NB4 (cell line): ENCODE data around the gene PPIA.

ENCODE experiments used
- CTCF ChIP-seq: IDR thresholded peaks from one replicate; pipeline ENCODE4 v1.5.1; 2012; ENCODE audit warnings: low read depth, low read length
- POLR2A ChIP-seq: IDR thresholded peaks from 2 replicates; pipeline ENCODE4 v1.6.1; 2011; ENCODE audit warnings: mild to moderate bottlenecking; ENCODE audit not compliant: insufficient read length; ENCODE audit errors: extremely low read depth

DNA sequence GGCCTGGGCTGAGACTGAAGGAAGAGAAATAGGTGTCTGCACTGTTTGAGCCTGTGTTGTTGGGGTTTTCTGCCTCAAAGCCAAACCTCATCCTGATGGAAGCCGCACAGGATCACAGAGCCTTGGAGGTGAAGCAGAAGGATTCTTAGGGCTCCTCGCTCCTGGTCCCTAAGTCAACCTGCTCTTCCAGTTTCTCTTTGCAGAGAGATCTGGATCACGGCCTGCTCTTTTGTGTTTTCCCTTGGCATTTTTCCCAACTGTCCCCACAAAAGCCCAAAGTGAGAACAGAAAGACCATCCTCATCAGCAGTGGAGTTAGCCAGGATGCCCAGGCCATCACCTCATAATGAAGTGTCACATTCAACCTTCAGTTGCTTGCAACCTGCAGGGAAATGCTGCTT lies 20.3 kb upstream of the PPIA start:
- TF ChIP-seq CTCF (no peak), POLR2A (no peak)
